GM12878 (cell line): ENCODE results near the gene ADGRB2. TPM values are rescaled to one million over a fixed set of nuclear protein-coding genes. Genes with fewer than 3 reads are reported as not detected.

Experiments used
- ATAC-seq: fragments of 200-7000 bp; cut with Tn5 transposase; 3 replicates; pipeline ENCODE4 v1.9.1; 2020; ENCODE audit warnings: mild to moderate bottlenecking, moderate library complexity
- BruUV-seq: library from RNA; stranded (reverse); fragments of 400-500 nt; replicated peaks from 2 replicates; lab custom pipeline; 2021; lab: Mats Ljungman, UMichigan
- CTCF ChIA-PET: fragments of 300-600 bp; sonication (Branson Sonifier 250); formaldehyde crosslinking; extraction: SDS; loops from one replicate; lab custom pipeline; 2021; ENCODE audit warnings: inconsistent platforms; lab: Yijun Ruan, JAX
- POLR2A ChIA-PET: fragments of 350-600 bp; formaldehyde crosslinking; extraction: SDS; loops from one replicate; lab custom pipeline; 2021; ENCODE audit warnings: inconsistent platforms; lab: Charles Lee
- RAD21 ChIA-PET: fragments of 300-600 bp; sonication (Branson Sonifier 250); formaldehyde crosslinking; loops from one replicate; lab custom pipeline; 2023; ENCODE audit warnings: antibody characterized with exemption; ENCODE audit not compliant: unreplicated experiment; lab: Charles Lee
- SMC1A ChIA-PET: fragments of 300-600 bp; sonication (Branson Sonifier 250); formaldehyde crosslinking; loops from one replicate; lab custom pipeline; 2023; ENCODE audit not compliant: unreplicated experiment, uncharacterized antibody; lab: Charles Lee
- DNase-seq: peaks from one replicate; pipeline ENCODE4 v3.0.0-alpha.2; 2011; ENCODE audit warnings: low read depth, low spot score
- FAIRE-seq: peaks from 3 replicates; lab custom pipeline; 2011; peaks lifted over from hg19 to GRCh38; lab: Jason Lieb, UNC
- H2AFZ ChIP-seq: 2 replicates; pipeline ENCODE4 v1.6.0; 2011; ENCODE audit warnings: low read depth, low read length, control low read depth; ENCODE audit not compliant: control insufficient read depth
- H3K27ac ChIP-seq: 2 replicates; pipeline ENCODE4 v1.5.1; 2011; ENCODE audit warnings: control low read depth; ENCODE audit not compliant: control insufficient read depth, insufficient read depth
- H3K27me3 ChIP-seq, 2 experiments: replicated peaks in 1 of 2; 2 replicates each; pipeline versions ENCODE4 v1.6.0 to v1.6.1; 2011; ENCODE audit warnings: low read length in 1 of 2; ENCODE audit not compliant: control insufficient read depth in 2 of 2, insufficient read depth in 2 of 2
- H3K36me3 ChIP-seq, 2 experiments: 2 replicates each; pipeline ENCODE4 v1.5.1; 2011; ENCODE audit warnings: low read length in 1 of 2; ENCODE audit not compliant: control insufficient read depth in 2 of 2, insufficient read depth in 2 of 2
- H3K4me1 ChIP-seq: 2 replicates; pipeline ENCODE4 v1.6.1; 2011; ENCODE audit warnings: mild to moderate bottlenecking, low read length, moderate library complexity, mixed read lengths; ENCODE audit not compliant: control insufficient read depth, insufficient read depth
- H3K4me2 ChIP-seq: 2 replicates; pipeline ENCODE4 v1.6.0; 2011; ENCODE audit warnings: control low read depth; ENCODE audit not compliant: control insufficient read depth, insufficient read depth
- H3K4me3 ChIP-seq: fragments of 200-600 bp; sonication (generic); 2 replicates; pipeline ENCODE4 v1.5.1; 2016
- H3K79me2 ChIP-seq: 2 replicates; pipeline ENCODE4 v1.6.0; 2011; ENCODE audit warnings: low read length; ENCODE audit not compliant: control insufficient read depth, insufficient read depth
- H3K9ac ChIP-seq: 2 replicates; pipeline ENCODE4 v1.8.0; 2011; ENCODE audit warnings: low read length, control low read depth, mixed read lengths; ENCODE audit not compliant: control insufficient read depth, insufficient read depth
- H3K9me3 ChIP-seq: replicated peaks from 3 replicates; pipeline ENCODE4 v1.5.1; 2011; ENCODE audit warnings: mild to moderate bottlenecking, low read length; ENCODE audit not compliant: control insufficient read depth, insufficient read depth
- H4K20me1 ChIP-seq: 2 replicates; pipeline ENCODE4 v1.6.0; 2011; ENCODE audit not compliant: control insufficient read depth, insufficient read depth
- BHLHE40 ChIP-seq, 2 experiments: fragments of 450-650 bp in 1 of 2; IDR thresholded peaks; 2 replicates each; pipeline ENCODE4 v1.6.1; 2011 to 2017; ENCODE audit warnings: low read depth in 2 of 2, borderline replicate concordance in 1 of 2, improper control_type of control experiment in 1 of 2, low read length in 1 of 2, mild to moderate bottlenecking in 1 of 2
- DPF2 ChIP-seq: fragments of 450-650 bp; IDR thresholded peaks from 2 replicates; pipeline ENCODE4 v1.6.1; 2017; ENCODE audit warnings: mild to moderate bottlenecking
- EZH2 ChIP-seq: IDR thresholded peaks from 2 replicates; pipeline ENCODE4 v1.6.1; 2012; ENCODE audit warnings: low read depth, mild to moderate bottlenecking, control low read depth, inconsistent platforms, low read length, borderline replicate concordance; ENCODE audit not compliant: control insufficient read depth
- JUND ChIP-seq: IDR thresholded peaks from 2 replicates; pipeline ENCODE4 v1.6.1; 2012; ENCODE audit warnings: low read depth, mild to moderate bottlenecking, low read length, improper control_type of control experiment, moderate library complexity
- MTA2 ChIP-seq: fragments of 450-650 bp; IDR thresholded peaks from 2 replicates; pipeline ENCODE4 v1.6.1; 2016; ENCODE audit warnings: low read depth, mild to moderate bottlenecking, moderate library complexity
- NR2C1 ChIP-seq: fragments of 450-650 bp; IDR thresholded peaks from 2 replicates; pipeline ENCODE4 v1.6.1; 2017; ENCODE audit warnings: antibody characterized with exemption, mild to moderate bottlenecking, moderate library complexity
- SREBF1 ChIP-seq: IDR thresholded peaks from 2 replicates; pipeline ENCODE4 v1.6.1; 2012; ENCODE audit warnings: mild to moderate bottlenecking, low read length
- STAT3 ChIP-seq: IDR thresholded peaks from 2 replicates; pipeline ENCODE4 v1.6.1; 2011; ENCODE audit warnings: low read depth, low read length, improper control_type of control experiment
- WGBS: methylation state at CpG from one replicate; pipeline ENCODE4 v1.1.6; 2016; ENCODE audit warnings: low lambda C conversion rate; ENCODE audit not compliant: insufficient replicate concordance, insufficient coverage; ENCODE audit errors: missing lambda C conversion rate; 5-methylcytosine and 5-hydroxymethylcytosine counted together
- in situ Hi-C: fragments of 300-500 bp; cut with MboI; formaldehyde crosslinking; loops from 9 replicates; pipeline ENCODE4 v1.14.3; 2018; ENCODE audit warnings: mixed read lengths
- intact Hi-C: fragments of 100-400 bp; cut with micrococcal nuclease; formaldehyde crosslinking; loops from one replicate; pipeline ENCODE4 v1.14.2; 2022; ENCODE audit not compliant: unreplicated experiment
- polyA plus RNA-seq, 11 experiments: library from polyadenylated mRNA; depleted of rRNA in 4 of 11; unstranded in 6 of 11; stranded (reverse) in 5 of 11; fragments of >200 nt; fragmentation: Nextera tagmentation in 4 of 11; fragmentation: Illumina TruSeq in 1 of 11; extraction: Ambion mirVana in 4 of 11; extraction: Trizol in 1 of 11; gene quantifications; 1 replicate in 1 of 11; 2 replicates in 10 of 11; pipeline versions ENCODE4 v1.2.1 to v1.2.3, GENCODE V29; 2011 to 2016; ENCODE audit warnings: inconsistent platforms in 2 of 11, missing spikeins in 2 of 11, low read depth in 1 of 11
- total RNA-seq, 4 experiments: library from RNA; depleted of rRNA in 3 of 4; stranded (reverse); fragments of >200 nt in 3 of 4; fragmentation: Illumina TruSeq in 1 of 4; extraction: Trizol in 1 of 4; gene quantifications; 2 replicates each; pipeline versions ENCODE4 v1.2.1 to v1.2.3, GENCODE V29; 2013 to 2021
- TF ChIP-seq, protein P1 (sequence below): fragments of 450-650 bp; IDR thresholded peaks from 2 replicates; pipeline ENCODE4 v1.6.1; 2017; ENCODE audit warnings: mild to moderate bottlenecking, moderate library complexity

The ADGRB2 gene
- total and polyA plus RNA-seq, 10 of the 15 experiments (the other 5 are each of a cell fraction or from before 2014, with no cell fraction given) = 0.11 to 0.33 (median 0.18) TPM; not detected in 4

- peaks cover 1 to 2% of the 10 kb centered on the region in 2 experiments for H3K27me3 ChIP-seq
- ATAC-seq = peak; percentile 17; the same call in 2 of the 3 replicates
- intact Hi-C loops = no loop called here
- SMC1A ChIA-PET = interaction anchor here (1.0 kb wide), 1 partner anchor 21 kb away, joined by 3 read pairs; no protein-coding TSS in a partner anchor
- no peak for TF ChIP-seq MTA2
- peak; percentile 29; the same call in 1 of the 2 replicates for TF ChIP-seq DPF2
- TF ChIP-seq BHLHE40 (IDR thresholded peaks at IDR 0.05; ENCODE audit: borderline replicate concordance in 1 of 2, low read depth in 2 of 2, low read length in 1 of 2) = peak in 1 of 2 experiments; percentile 37; a peak in 1 of 4 replicates
- TF ChIP-seq SREBF1 = no peak
- no peaks in the 10 kb centered on the region for H4K20me1 ChIP-seq
- FAIRE-seq = no peak
- no peak overlapping the region for H2AFZ ChIP-seq
- 0% methylated on average over 7 of the region's 8 CpGs for WGBS
- no peaks in the 10 kb centered on the region for H3K9me3 ChIP-seq
- no peaks in the 10 kb centered on the region for H3K79me2 ChIP-seq
- no peak overlapping the region for H3K4me3 ChIP-seq
- peaks cover 3% of the 10 kb centered on the region; the same call in 1 of the 2 replicates for H3K4me1 ChIP-seq
- no peak overlapping the region for H3K27ac ChIP-seq
- DNase-seq = no peak
- POLR2A ChIA-PET = no interaction called here
- no peaks in the 10 kb centered on the region for H3K36me3 ChIP-seq
- H3K9ac ChIP-seq = no peak overlapping the region
- RAD21 ChIA-PET = interaction anchor here (1.0 kb wide), 1 partner anchor 13 kb away, joined by 4 read pairs; no protein-coding TSS in a partner anchor
- H3K4me2 ChIP-seq = no peak overlapping the region
- CTCF ChIA-PET = no interaction called here
- no TSS peak for BruUV-seq
- in situ Hi-C loops = no loop called here
Measured at GRCh38 chr1:31687601-31688000, 76.5 kb downstream of the ADGRB2 start.

DNA sequence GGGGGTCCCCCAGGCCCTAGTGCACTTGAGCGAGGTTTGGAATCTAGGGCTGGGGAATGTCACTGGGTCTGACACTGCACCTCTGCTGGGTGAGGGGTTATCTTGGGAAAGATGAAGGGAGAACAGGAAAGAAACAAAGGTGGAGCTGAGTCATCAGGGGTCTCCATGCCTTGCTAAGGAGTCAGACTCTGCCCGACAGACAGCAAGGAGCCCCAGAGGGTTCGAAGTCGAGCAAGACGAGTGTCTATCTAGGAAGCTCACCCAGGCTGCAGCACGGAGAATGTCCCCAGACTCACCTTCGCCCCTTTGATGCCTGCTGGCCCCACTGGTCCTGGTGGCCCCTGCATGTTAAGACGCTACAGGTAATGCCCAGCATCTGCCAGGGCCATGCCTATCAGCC, 78.3 kb downstream of the ADGRB2 start:
- Histone ChIP-seq H3K9ac (no peak overlapping the region), H4K20me1 (no peaks in the 10 kb centered on the region), H2AFZ (no peak overlapping the region), H3K36me3 (no peaks in the 10 kb centered on the region), H3K4me3 (no peak overlapping the region), H3K9me3 (no peaks in the 10 kb centered on the region), H3K4me2 (no peak overlapping the region), H3K79me2 (no peaks in the 10 kb centered on the region), H3K27me3 (peaks cover 1 to 2% of the 10 kb centered on the region in 2 experiments), H3K4me1 (peaks cover 3% of the 10 kb centered on the region; the same call in 1 of the 2 replicates), H3K27ac (no peak overlapping the region)
- in situ Hi-C loops = no loop called here
- WGBS = 32% methylated on average over 8 of the region's 8 CpGs
- no TSS peak for BruUV-seq
- TF ChIP-seq, protein P1, sequence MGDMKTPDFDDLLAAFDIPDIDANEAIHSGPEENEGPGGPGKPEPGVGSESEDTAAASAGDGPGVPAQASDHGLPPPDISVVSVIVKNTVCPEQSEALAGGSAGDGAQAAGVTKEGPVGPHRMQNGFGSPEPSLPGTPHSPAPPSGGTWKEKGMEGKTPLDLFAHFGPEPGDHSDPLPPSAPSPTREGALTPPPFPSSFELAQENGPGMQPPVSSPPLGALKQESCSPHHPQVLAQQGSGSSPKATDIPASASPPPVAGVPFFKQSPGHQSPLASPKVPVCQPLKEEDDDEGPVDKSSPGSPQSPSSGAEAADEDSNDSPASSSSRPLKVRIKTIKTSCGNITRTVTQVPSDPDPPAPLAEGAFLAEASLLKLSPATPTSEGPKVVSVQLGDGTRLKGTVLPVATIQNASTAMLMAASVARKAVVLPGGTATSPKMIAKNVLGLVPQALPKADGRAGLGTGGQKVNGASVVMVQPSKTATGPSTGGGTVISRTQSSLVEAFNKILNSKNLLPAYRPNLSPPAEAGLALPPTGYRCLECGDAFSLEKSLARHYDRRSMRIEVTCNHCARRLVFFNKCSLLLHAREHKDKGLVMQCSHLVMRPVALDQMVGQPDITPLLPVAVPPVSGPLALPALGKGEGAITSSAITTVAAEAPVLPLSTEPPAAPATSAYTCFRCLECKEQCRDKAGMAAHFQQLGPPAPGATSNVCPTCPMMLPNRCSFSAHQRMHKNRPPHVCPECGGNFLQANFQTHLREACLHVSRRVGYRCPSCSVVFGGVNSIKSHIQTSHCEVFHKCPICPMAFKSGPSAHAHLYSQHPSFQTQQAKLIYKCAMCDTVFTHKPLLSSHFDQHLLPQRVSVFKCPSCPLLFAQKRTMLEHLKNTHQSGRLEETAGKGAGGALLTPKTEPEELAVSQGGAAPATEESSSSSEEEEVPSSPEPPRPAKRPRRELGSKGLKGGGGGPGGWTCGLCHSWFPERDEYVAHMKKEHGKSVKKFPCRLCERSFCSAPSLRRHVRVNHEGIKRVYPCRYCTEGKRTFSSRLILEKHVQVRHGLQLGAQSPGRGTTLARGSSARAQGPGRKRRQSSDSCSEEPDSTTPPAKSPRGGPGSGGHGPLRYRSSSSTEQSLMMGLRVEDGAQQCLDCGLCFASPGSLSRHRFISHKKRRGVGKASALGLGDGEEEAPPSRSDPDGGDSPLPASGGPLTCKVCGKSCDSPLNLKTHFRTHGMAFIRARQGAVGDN = no peak
- TF ChIP-seq JUND = no peak
- no peak for TF ChIP-seq BHLHE40 (IDR thresholded peaks at IDR 0.05; ENCODE audit: borderline replicate concordance in 1 of 2, low read depth in 2 of 2, low read length in 1 of 2)
- TF ChIP-seq EZH2 = no peak
- no peak for TF ChIP-seq STAT3
- no peak for TF ChIP-seq NR2C1
- FAIRE-seq = no peak
- ATAC-seq = no peak
- CTCF ChIA-PET = interaction anchor here (0.8 kb wide), 1 partner anchor 19 kb away, joined by 3 read pairs; no protein-coding TSS in a partner anchor
- SMC1A ChIA-PET = interaction anchor here (1.7 kb wide), 1 partner anchor 137 kb away, joined by 3 read pairs; no protein-coding TSS in a partner anchor
- POLR2A ChIA-PET = interaction anchor here (0.6 kb wide), 1 partner anchor 271 kb away, joined by 3 read pairs; no protein-coding TSS in a partner anchor
- intact Hi-C loops = no loop called here
- RAD21 ChIA-PET = interaction anchor here (1.7 kb wide), 1 partner anchor 103 kb away, joined by 3 read pairs; no protein-coding TSS in a partner anchor
- no peak for DNase-seq
